Measurements from ENCODE around the gene PCDH1.

DNA sequence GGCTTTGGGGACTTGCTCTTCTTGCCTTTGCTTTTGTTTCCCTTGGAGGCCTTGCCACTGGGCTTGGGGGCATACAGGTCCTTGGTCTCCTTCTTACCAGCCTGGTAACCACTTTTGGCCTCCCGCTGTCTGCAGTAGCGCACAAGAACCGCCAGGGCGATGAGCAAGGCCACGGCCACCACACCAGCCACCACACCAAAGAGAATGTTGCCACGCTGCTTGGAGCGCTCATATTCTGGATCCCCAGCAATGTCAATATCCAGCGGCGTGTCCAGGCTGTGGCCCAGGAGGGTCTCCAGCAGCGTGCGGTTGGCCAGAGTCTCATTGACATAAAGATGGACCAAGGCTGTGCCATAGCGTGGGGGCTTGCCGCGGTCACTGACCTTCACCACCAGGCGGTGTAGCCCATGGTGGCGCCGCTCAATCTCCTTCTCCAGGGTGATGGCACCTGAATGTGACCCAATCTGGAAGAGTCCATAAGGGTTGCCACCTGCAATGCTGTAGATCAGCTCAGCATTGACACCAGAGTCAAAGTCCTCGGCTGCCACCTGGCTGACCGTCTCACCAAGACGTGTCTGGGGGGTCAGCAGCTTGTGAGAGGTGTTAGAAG is 14.5 kb downstream of the PCDH1 start:
- TF ChIP-seq, protein P1, sequence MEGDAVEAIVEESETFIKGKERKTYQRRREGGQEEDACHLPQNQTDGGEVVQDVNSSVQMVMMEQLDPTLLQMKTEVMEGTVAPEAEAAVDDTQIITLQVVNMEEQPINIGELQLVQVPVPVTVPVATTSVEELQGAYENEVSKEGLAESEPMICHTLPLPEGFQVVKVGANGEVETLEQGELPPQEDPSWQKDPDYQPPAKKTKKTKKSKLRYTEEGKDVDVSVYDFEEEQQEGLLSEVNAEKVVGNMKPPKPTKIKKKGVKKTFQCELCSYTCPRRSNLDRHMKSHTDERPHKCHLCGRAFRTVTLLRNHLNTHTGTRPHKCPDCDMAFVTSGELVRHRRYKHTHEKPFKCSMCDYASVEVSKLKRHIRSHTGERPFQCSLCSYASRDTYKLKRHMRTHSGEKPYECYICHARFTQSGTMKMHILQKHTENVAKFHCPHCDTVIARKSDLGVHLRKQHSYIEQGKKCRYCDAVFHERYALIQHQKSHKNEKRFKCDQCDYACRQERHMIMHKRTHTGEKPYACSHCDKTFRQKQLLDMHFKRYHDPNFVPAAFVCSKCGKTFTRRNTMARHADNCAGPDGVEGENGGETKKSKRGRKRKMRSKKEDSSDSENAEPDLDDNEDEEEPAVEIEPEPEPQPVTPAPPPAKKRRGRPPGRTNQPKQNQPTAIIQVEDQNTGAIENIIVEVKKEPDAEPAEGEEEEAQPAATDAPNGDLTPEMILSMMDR (IDR thresholded peaks at IDR 0.05): no peak
- no peak for TF ChIP-seq POLR2A (IDR thresholded peaks at IDR 0.05)

All from body of pancreas (tissue), 4 donors.